ENCODE measurements around the gene SPP2.

SPP2 gene

GRCh38 chr2:234091432-234091879 is 41.0 kb downstream of the SPP2 start:
- H3K9me3 ChIP-seq (ENCODE audit: insufficient read depth, low read depth, low read length): peaks cover 1% of the 10 kb centered on the region
- no CpG with 5 or more reads among the region's 5 CpGs for WGBS (ENCODE audit: extremely low coverage, insufficient coverage, insufficient read length)
- no peak overlapping the region for H4K8ac ChIP-seq (ENCODE audit: low read depth, low read length)
- H3K4ac ChIP-seq (ENCODE audit: low read depth, low read length): no peak overlapping the region
- no peak overlapping the region for H3K4me2 ChIP-seq (ENCODE audit: low read length)
- no peak overlapping the region for H2AFZ ChIP-seq (ENCODE audit: insufficient read depth, low read length, poor library complexity)
- no peak overlapping the region for H2AK5ac ChIP-seq (ENCODE audit: low read length)
- H4K12ac ChIP-seq (ENCODE audit: low read depth, low read length): no peak overlapping the region
- no peak overlapping the region for H2BK120ac ChIP-seq (ENCODE audit: insufficient read depth, low read length, poor library complexity)
- H3K36me3 ChIP-seq (ENCODE audit: control insufficient read depth in 1 of 2, insufficient read depth in 2 of 2, low read length in 2 of 2): no peaks in the 10 kb centered on the region
- H3K27me3 ChIP-seq (ENCODE audit: insufficient read depth, low read length): no peaks in the 10 kb centered on the region
- no peak overlapping the region for H2BK12ac ChIP-seq (ENCODE audit: low read length)
- no peak overlapping the region for H3K14ac ChIP-seq (ENCODE audit: low read length)
- H3K9ac ChIP-seq (ENCODE audit: low read length): no peak overlapping the region
- H3K4me3 ChIP-seq (ENCODE audit: low read depth, low read length): no peak overlapping the region
- no peaks in the 10 kb centered on the region for H3K79me1 ChIP-seq (ENCODE audit: low read length)
- H3K4me1 ChIP-seq (ENCODE audit: control insufficient read depth in 1 of 2, insufficient read depth in 2 of 2, low read length in 2 of 2): no peaks in the 10 kb centered on the region
- H2BK5ac ChIP-seq (ENCODE audit: low read depth, low read length, poor library complexity): no peak overlapping the region
- H3K23ac ChIP-seq (ENCODE audit: low read length): no peak overlapping the region
- DNase-seq: no peak
- H3K18ac ChIP-seq (ENCODE audit: low read length): no peak overlapping the region
- H4K91ac ChIP-seq (ENCODE audit: low read depth, low read length): no peak overlapping the region
- no peaks in the 10 kb centered on the region for H3K79me2 ChIP-seq (ENCODE audit: control insufficient read depth, insufficient read depth, low read length, poor library complexity)
- no peak overlapping the region for H3K27ac ChIP-seq (ENCODE audit: low read depth, low read length)

- no peak overlapping the region for H3K27ac ChIP-seq (ENCODE audit: low read depth, low read length)
- H3K4me1 ChIP-seq (ENCODE audit: control insufficient read depth in 1 of 2, insufficient read depth in 2 of 2, low read length in 2 of 2): no peaks in the 10 kb centered on the region
- no peak overlapping the region for H2BK120ac ChIP-seq (ENCODE audit: insufficient read depth, low read length, poor library complexity)
- no peak overlapping the region for H3K14ac ChIP-seq (ENCODE audit: low read length)
- no peak overlapping the region for H3K18ac ChIP-seq (ENCODE audit: low read length)
- no peak overlapping the region for H3K9ac ChIP-seq (ENCODE audit: low read length)
- WGBS (ENCODE audit: extremely low coverage, insufficient coverage, insufficient read length): no CpG with 5 or more reads among the region's 7 CpGs
- no peak overlapping the region for H3K4me2 ChIP-seq (ENCODE audit: low read length)
- H4K12ac ChIP-seq (ENCODE audit: low read depth, low read length): no peak overlapping the region
- H2BK12ac ChIP-seq (ENCODE audit: low read length): no peak overlapping the region
- no peaks in the 10 kb centered on the region for H3K79me1 ChIP-seq (ENCODE audit: low read length)
- peaks cover 1% of the 10 kb centered on the region for H3K9me3 ChIP-seq (ENCODE audit: insufficient read depth, low read depth, low read length)
- no peak overlapping the region for H3K4ac ChIP-seq (ENCODE audit: low read depth, low read length)
- no peak overlapping the region for H2AK5ac ChIP-seq (ENCODE audit: low read length)
- H4K91ac ChIP-seq (ENCODE audit: low read depth, low read length): no peak overlapping the region
- H3K23ac ChIP-seq (ENCODE audit: low read length): no peak overlapping the region
- H3K36me3 ChIP-seq (ENCODE audit: control insufficient read depth in 1 of 2, insufficient read depth in 2 of 2, low read length in 2 of 2): no peaks in the 10 kb centered on the region
- H3K4me3 ChIP-seq (ENCODE audit: low read depth, low read length): no peak overlapping the region
- DNase-seq: no peak
- no peak overlapping the region for H4K8ac ChIP-seq (ENCODE audit: low read depth, low read length)
- H3K79me2 ChIP-seq (ENCODE audit: control insufficient read depth, insufficient read depth, low read length, poor library complexity): no peaks in the 10 kb centered on the region
- no peaks in the 10 kb centered on the region for H3K27me3 ChIP-seq (ENCODE audit: insufficient read depth, low read length)
- H2BK5ac ChIP-seq (ENCODE audit: low read depth, low read length, poor library complexity): no peak overlapping the region
- H2AFZ ChIP-seq (ENCODE audit: insufficient read depth, low read length, poor library complexity): no peak overlapping the region
These were observed 41.4 kb downstream of the SPP2 start for GRCh38 chr2:234091883-234092282.

GRCh38 chr2:234092344-234092743 is 41.8 kb downstream of the SPP2 start:
- no peak overlapping the region for H3K23ac ChIP-seq (ENCODE audit: low read length)
- H4K12ac ChIP-seq (ENCODE audit: low read depth, low read length): no peak overlapping the region
- H3K14ac ChIP-seq (ENCODE audit: low read length): no peak overlapping the region
- no peak overlapping the region for H2AFZ ChIP-seq (ENCODE audit: insufficient read depth, low read length, poor library complexity)
- no peak overlapping the region for H2AK5ac ChIP-seq (ENCODE audit: low read length)
- no peaks in the 10 kb centered on the region for H3K36me3 ChIP-seq (ENCODE audit: control insufficient read depth in 1 of 2, insufficient read depth in 2 of 2, low read length in 2 of 2)
- no CpG with 5 or more reads among the region's 3 CpGs for WGBS (ENCODE audit: extremely low coverage, insufficient coverage, insufficient read length)
- no peaks in the 10 kb centered on the region for H3K27me3 ChIP-seq (ENCODE audit: insufficient read depth, low read length)
- H3K9ac ChIP-seq (ENCODE audit: low read length): no peak overlapping the region
- H4K8ac ChIP-seq (ENCODE audit: low read depth, low read length): no peak overlapping the region
- no peak overlapping the region for H3K4ac ChIP-seq (ENCODE audit: low read depth, low read length)
- no peaks in the 10 kb centered on the region for H3K4me1 ChIP-seq (ENCODE audit: control insufficient read depth in 1 of 2, insufficient read depth in 2 of 2, low read length in 2 of 2)
- no peak overlapping the region for H2BK120ac ChIP-seq (ENCODE audit: insufficient read depth, low read length, poor library complexity)
- H2BK5ac ChIP-seq (ENCODE audit: low read depth, low read length, poor library complexity): no peak overlapping the region
- no peak overlapping the region for H3K18ac ChIP-seq (ENCODE audit: low read length)
- no peak overlapping the region for H3K4me3 ChIP-seq (ENCODE audit: low read depth, low read length)
- H3K79me2 ChIP-seq (ENCODE audit: control insufficient read depth, insufficient read depth, low read length, poor library complexity): no peaks in the 10 kb centered on the region
- no peak overlapping the region for H2BK12ac ChIP-seq (ENCODE audit: low read length)
- peaks cover 1% of the 10 kb centered on the region for H3K9me3 ChIP-seq (ENCODE audit: insufficient read depth, low read depth, low read length)
- H3K4me2 ChIP-seq (ENCODE audit: low read length): no peak overlapping the region
- H3K27ac ChIP-seq (ENCODE audit: low read depth, low read length): no peak overlapping the region
- DNase-seq: no peak
- H3K79me1 ChIP-seq (ENCODE audit: low read length): no peaks in the 10 kb centered on the region
- no peak overlapping the region for H4K91ac ChIP-seq (ENCODE audit: low read depth, low read length)

- DNase-seq: no peak
- Histone ChIP-seq H2BK5ac (ENCODE audit: low read depth, low read length, poor library complexity) (no peak overlapping the region), H3K4me1 (ENCODE audit: control insufficient read depth in 1 of 2, insufficient read depth in 2 of 2, low read length in 2 of 2) (no peaks in the 10 kb centered on the region), H3K4me3 (ENCODE audit: low read depth, low read length) (no peak overlapping the region), H3K79me2 (ENCODE audit: control insufficient read depth, insufficient read depth, low read length, poor library complexity) (no peaks in the 10 kb centered on the region), H3K27me3 (ENCODE audit: insufficient read depth, low read length) (no peaks in the 10 kb centered on the region), H4K91ac (ENCODE audit: low read depth, low read length) (no peak overlapping the region), H3K79me1 (ENCODE audit: low read length) (no peaks in the 10 kb centered on the region), H3K4ac (ENCODE audit: low read depth, low read length) (no peak overlapping the region), H3K14ac (ENCODE audit: low read length) (no peak overlapping the region), H2AK5ac (ENCODE audit: low read length) (no peak overlapping the region), H2BK120ac (ENCODE audit: insufficient read depth, low read length, poor library complexity) (no peak overlapping the region), H3K9ac (ENCODE audit: low read length) (no peak overlapping the region), H3K27ac (ENCODE audit: low read depth, low read length) (no peak overlapping the region), H3K9me3 (ENCODE audit: insufficient read depth, low read depth, low read length) (peaks cover 1% of the 10 kb centered on the region), H3K36me3 (ENCODE audit: control insufficient read depth in 1 of 2, insufficient read depth in 2 of 2, low read length in 2 of 2) (no peaks in the 10 kb centered on the region), H3K23ac (ENCODE audit: low read length) (no peak overlapping the region), H3K4me2 (ENCODE audit: low read length) (no peak overlapping the region), H3K18ac (ENCODE audit: low read length) (no peak overlapping the region), H2AFZ (ENCODE audit: insufficient read depth, low read length, poor library complexity) (no peak overlapping the region), H4K8ac (ENCODE audit: low read depth, low read length) (no peak overlapping the region), H4K12ac (ENCODE audit: low read depth, low read length) (no peak overlapping the region), H2BK12ac (ENCODE audit: low read length) (no peak overlapping the region)
- no CpG with 5 or more reads among the region's 5 CpGs for WGBS (ENCODE audit: extremely low coverage, insufficient coverage, insufficient read length)
These were observed 44.8 kb downstream of the SPP2 start for GRCh38 chr2:234095301-234095700.

Measured in trophoblast cell (in vitro differentiated cells and primary cell).